SK-N-SH (cell line): Measurements from ENCODE around the gene S100P.

Experiments used
- EP300 ChIP-seq, 2 experiments: IDR thresholded peaks; 2 replicates each; pipeline versions ENCODE4 v1.4.0 to v1.6.1; 2012; ENCODE audit warnings: borderline replicate concordance in 1 of 2, low read depth in 1 of 2, low read length in 1 of 2
- POLR2AphosphoS5 ChIP-seq: IDR thresholded peaks from 2 replicates; pipeline ENCODE4 v1.6.1; 2012; ENCODE audit warnings: low read depth, low read length
- TF ChIP-seq, protein P1 (sequence below): fragments of 200-600 bp; sonication (generic); IDR thresholded peaks from 2 replicates; pipeline ENCODE4 v1.6.1; 2017; ENCODE audit warnings: antibody characterized with exemption, mild to moderate bottlenecking, moderate library complexity

DNA sequence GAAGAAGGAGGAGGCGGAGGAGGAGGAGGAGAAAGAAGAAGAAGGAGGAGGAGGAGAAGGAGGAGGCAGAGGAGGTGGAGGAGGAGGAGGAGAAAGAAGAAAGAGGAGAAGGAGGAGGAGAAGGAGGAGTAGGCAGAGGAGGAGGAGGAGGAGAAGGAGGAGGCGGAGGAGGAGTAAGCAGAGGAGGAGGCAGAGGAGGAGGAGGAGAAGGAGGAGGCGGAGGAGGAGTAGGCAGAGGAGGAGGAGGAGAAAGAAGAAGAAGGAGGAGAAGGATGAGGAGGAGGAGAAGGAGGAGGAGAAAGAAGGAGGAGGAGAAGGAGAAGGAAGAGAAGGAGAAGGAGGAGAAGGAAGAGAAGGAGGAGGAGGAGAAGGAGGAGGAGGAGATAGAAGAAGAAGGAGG lies 33.2 kb upstream of the S100P start:
- TF ChIP-seq, protein P1, sequence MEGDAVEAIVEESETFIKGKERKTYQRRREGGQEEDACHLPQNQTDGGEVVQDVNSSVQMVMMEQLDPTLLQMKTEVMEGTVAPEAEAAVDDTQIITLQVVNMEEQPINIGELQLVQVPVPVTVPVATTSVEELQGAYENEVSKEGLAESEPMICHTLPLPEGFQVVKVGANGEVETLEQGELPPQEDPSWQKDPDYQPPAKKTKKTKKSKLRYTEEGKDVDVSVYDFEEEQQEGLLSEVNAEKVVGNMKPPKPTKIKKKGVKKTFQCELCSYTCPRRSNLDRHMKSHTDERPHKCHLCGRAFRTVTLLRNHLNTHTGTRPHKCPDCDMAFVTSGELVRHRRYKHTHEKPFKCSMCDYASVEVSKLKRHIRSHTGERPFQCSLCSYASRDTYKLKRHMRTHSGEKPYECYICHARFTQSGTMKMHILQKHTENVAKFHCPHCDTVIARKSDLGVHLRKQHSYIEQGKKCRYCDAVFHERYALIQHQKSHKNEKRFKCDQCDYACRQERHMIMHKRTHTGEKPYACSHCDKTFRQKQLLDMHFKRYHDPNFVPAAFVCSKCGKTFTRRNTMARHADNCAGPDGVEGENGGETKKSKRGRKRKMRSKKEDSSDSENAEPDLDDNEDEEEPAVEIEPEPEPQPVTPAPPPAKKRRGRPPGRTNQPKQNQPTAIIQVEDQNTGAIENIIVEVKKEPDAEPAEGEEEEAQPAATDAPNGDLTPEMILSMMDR = no peak
- TF ChIP-seq POLR2AphosphoS5 = no peak
- TF ChIP-seq EP300 (IDR thresholded peaks at IDR 0.05; ENCODE audit: borderline replicate concordance in 1 of 2, low read depth in 1 of 2, low read length in 1 of 2) = no peak
